Osteocyte (in vitro differentiated cells): Measurements from ENCODE around the gene CGNL1. TPM values are rescaled to one million over a fixed set of nuclear protein-coding genes. Genes with fewer than 3 reads are reported as not detected.

Experiments used
- DNase-seq: peaks from one replicate; pipeline ENCODE4 v3.0.0; 2021; ENCODE audit warnings: mixed read lengths; ENCODE audit not compliant: unreplicated experiment; ENCODE audit errors: extremely low spot score
- H3K27ac Mint-ChIP-seq: one replicate; pipeline ENCODE4 v1.8.0; 2021; ENCODE audit warnings: mild to moderate bottlenecking, mixed read lengths; ENCODE audit not compliant: unreplicated experiment
- H3K27me3 Mint-ChIP-seq: one replicate; pipeline ENCODE4 v1.8.0; 2021; ENCODE audit warnings: mixed read lengths; ENCODE audit not compliant: unreplicated experiment
- H3K36me3 Mint-ChIP-seq: one replicate; pipeline ENCODE4 v1.8.0; 2021; ENCODE audit warnings: mixed read lengths; ENCODE audit not compliant: unreplicated experiment
- H3K4me1 Mint-ChIP-seq: one replicate; pipeline ENCODE4 v1.8.0; 2021; ENCODE audit warnings: mixed read lengths; ENCODE audit not compliant: unreplicated experiment
- H3K4me3 Mint-ChIP-seq: one replicate; pipeline ENCODE4 v1.8.0; 2021; ENCODE audit warnings: mild to moderate bottlenecking, moderate library complexity, mixed read lengths; ENCODE audit not compliant: unreplicated experiment
- H3K9me3 Mint-ChIP-seq: one replicate; pipeline ENCODE4 v1.8.0; 2021; ENCODE audit warnings: mixed read lengths; ENCODE audit not compliant: unreplicated experiment
- total RNA-seq: library from RNA; stranded (reverse); gene quantifications from 2 replicates; pipeline ENCODE4 v1.2.1, GENCODE V29; 2021
- TF ChIP-seq, protein P1 (sequence below): fragments of 200-600 bp; sonication (generic); IDR thresholded peaks from 2 replicates; pipeline ENCODE4 v1.5.0; 2021; ENCODE audit warnings: antibody characterized with exemption, mild to moderate bottlenecking, moderate library complexity

Gene CGNL1
- total RNA-seq, 1 donor from 2014 or later: 6.2 TPM

DNA sequence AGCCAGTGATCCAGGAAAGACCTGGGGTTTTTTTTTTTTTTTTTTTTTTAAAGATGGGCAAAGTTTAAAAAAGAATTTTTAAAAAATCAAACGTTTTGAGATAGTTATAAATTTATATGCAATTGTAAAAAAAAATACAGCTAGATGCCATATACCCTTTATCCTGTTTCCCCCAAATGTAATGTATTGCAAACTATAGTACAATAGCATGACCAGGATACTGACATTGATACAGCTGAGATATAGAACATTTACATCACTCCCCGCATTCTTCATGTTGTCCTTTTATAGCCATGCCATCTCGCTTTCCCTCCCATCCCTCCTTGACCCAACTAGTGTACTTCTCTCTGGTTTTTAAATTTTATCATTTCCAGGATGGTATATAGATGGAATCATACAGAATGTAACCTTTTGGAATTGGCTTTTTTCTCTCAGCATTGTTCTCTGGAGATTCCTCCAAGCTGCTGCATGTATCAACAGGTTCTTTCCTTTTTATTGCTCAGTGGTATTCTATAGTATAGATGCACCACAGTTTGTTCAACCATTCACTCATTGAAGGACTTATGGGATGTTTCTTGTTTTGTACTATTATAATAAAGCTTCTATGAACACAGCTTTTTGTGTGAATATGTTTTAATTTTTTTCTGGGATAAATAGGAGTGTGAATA, 104.9 kb downstream of the CGNL1 start:
- H3K27ac Mint-ChIP-seq: no peak overlapping the region
- peaks cover 15% of the 10 kb centered on the region for H3K27me3 Mint-ChIP-seq
- H3K4me3 Mint-ChIP-seq: no peak overlapping the region
- TF ChIP-seq, protein P1, sequence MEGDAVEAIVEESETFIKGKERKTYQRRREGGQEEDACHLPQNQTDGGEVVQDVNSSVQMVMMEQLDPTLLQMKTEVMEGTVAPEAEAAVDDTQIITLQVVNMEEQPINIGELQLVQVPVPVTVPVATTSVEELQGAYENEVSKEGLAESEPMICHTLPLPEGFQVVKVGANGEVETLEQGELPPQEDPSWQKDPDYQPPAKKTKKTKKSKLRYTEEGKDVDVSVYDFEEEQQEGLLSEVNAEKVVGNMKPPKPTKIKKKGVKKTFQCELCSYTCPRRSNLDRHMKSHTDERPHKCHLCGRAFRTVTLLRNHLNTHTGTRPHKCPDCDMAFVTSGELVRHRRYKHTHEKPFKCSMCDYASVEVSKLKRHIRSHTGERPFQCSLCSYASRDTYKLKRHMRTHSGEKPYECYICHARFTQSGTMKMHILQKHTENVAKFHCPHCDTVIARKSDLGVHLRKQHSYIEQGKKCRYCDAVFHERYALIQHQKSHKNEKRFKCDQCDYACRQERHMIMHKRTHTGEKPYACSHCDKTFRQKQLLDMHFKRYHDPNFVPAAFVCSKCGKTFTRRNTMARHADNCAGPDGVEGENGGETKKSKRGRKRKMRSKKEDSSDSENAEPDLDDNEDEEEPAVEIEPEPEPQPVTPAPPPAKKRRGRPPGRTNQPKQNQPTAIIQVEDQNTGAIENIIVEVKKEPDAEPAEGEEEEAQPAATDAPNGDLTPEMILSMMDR: no peak
- peaks cover 26% of the 10 kb centered on the region for H3K4me1 Mint-ChIP-seq
- H3K9me3 Mint-ChIP-seq: peaks cover 7% of the 10 kb centered on the region
- no peak for DNase-seq
- H3K36me3 Mint-ChIP-seq: peaks cover 13% of the 10 kb centered on the region

DNA sequence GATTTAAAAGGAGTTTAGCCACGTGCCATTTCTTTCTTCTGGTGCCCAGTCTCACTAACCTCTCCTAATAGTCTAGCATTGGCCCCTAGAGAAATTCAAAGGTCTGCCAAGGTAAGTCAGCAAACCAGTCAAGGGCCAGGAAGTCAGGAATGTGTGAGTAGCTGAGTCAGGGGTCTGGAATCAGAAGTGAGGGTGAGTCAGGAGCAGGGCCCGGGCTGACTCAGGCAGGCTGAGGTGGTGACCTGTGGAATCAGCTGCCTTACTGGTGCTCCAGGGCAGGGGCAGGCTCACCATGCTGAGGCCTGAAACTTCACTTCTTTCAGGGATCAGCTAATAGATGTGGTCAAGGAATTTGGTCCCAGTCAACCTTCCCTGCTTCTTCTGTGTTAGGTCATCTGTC, 109.6 kb downstream of the CGNL1 start:
- H3K36me3 Mint-ChIP-seq: peaks cover 13% of the 10 kb centered on the region
- TF ChIP-seq, protein P1: no peak
- no peak for DNase-seq
- no peak overlapping the region for H3K27ac Mint-ChIP-seq
- peaks cover 11% of the 10 kb centered on the region for H3K27me3 Mint-ChIP-seq
- H3K4me1 Mint-ChIP-seq: peaks cover 14% of the 10 kb centered on the region
- H3K9me3 Mint-ChIP-seq: peaks cover 7% of the 10 kb centered on the region
- H3K4me3 Mint-ChIP-seq: no peak overlapping the region

DNA sequence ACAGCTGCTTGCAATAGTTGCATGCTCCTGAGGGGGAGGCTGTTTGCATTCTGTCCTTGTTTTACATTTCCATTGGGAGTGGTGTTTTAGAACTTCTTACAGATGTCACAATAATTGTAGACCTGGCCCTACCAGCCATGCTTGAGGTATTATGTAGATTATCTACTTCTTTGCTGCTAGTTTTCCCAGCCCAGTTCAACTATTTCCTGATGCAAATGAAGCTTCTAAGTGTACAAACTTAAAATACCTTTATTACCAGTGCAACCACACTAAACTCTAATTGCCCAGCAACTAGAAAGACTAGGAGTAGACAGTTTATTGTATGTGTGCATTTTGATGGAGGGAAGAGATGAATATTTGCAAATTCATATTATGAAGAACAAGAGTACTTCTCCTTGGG, 110.5 kb downstream of the CGNL1 start:
- Mint-ChIP-seq H3K27ac (no peak overlapping the region), H3K9me3 (peaks cover 3% of the 10 kb centered on the region), H3K4me3 (no peak overlapping the region), H3K36me3 (peaks cover 7% of the 10 kb centered on the region), H3K4me1 (peaks cover 14% of the 10 kb centered on the region), H3K27me3 (peaks cover 7% of the 10 kb centered on the region)
- DNase-seq: no peak
- TF ChIP-seq, protein P1: no peak

DNA sequence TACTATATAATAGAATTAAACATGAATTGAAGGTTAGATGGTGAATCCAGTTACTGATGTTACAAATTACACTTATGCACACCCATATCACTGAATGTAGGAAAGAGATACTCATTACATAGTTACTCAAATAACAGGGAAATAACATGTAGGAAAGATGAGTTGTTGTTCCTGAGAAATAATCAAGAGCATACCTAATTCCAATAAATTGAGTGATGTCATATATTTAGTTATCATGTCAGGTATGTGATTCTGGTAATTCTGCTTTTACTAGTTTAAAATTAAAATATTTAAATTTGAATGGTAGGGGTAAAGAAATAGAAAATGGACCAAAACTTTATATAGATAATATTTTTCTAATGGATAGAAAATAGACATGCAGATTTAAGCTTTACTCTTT, 112.8 kb downstream of the CGNL1 start:
- Mint-ChIP-seq H3K4me1 (peaks cover 14% of the 10 kb centered on the region), H3K27ac (no peak overlapping the region), H3K36me3 (peaks cover 3% of the 10 kb centered on the region), H3K4me3 (no peak overlapping the region), H3K27me3 (peaks cover 9% of the 10 kb centered on the region), H3K9me3 (no peaks in the 10 kb centered on the region)
- TF ChIP-seq, protein P1: no peak
- DNase-seq: no peak

DNA sequence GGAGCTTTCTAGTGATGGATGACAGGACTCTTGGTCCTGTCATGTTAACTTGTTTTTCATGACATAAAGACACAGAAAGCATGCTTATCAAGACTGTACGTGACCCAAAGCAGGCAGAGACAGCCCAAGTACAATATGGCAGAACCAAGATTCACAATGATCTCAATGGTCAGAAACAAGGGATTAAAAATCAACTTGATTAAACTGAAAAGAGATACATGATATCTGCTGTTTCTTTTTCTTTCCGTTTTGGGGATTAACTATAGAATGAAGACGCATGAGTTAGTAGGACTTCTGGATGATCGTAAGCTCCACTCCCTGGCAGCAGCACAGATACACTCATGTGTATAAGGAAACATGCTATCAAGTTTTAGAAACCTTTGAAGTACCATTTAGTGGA, 117.0 kb downstream of the CGNL1 start:
- peaks cover 12% of the 10 kb centered on the region for H3K27me3 Mint-ChIP-seq
- no peak for DNase-seq
- H3K4me1 Mint-ChIP-seq: peaks cover 2% of the 10 kb centered on the region
- no peak overlapping the region for H3K4me3 Mint-ChIP-seq
- no peak overlapping the region for H3K27ac Mint-ChIP-seq
- TF ChIP-seq, protein P1: no peak
- H3K9me3 Mint-ChIP-seq: no peaks in the 10 kb centered on the region
- no peaks in the 10 kb centered on the region for H3K36me3 Mint-ChIP-seq
